Inflammatory macrophage treated with lipopolysaccharide for 1 hour (primary cell): ENCODE data around the gene TSPAN1.

Experiments
- DNase-seq, 2 donors: peaks; one replicate each; pipeline ENCODE4 v3.0.0-alpha.2; 2020 to 2022

TSPAN1 gene

DNA sequence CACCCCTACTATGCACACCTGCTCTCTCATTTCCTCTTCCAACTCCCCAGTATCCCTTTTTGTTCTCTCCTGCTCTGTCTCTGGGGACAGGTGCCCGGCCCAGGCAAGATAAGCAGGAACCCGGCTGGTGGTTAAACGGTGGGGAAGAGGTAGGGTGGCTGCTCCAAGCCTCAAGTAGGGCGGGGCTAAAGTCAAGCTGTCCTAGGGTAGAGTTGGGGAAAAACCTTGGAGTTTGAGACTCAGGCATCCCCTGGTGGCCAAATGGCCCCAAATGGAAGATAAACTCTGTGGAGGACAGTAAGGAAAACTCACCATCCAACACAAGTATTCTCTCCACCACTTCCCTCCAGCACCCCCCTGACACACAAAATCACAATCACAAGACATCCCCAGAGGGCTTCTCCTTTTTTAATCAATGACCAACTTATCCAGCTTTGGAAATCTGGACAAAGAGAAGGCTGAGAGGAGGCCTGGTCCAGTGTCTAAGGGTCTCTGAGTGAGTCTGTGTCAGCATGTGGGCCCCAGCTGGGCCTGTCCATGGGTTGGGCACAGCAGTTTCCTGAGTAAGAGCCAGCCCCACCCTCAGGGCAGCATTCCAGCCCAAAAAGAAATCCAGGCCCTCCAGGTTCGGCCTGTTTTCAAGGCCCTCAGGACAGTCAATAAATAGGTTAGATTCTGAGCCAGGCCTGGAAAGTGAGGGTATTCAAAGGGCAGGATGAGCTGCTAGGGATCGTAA is 13.6 kb downstream of the TSPAN1 start:
- no peak for DNase-seq

DNA sequence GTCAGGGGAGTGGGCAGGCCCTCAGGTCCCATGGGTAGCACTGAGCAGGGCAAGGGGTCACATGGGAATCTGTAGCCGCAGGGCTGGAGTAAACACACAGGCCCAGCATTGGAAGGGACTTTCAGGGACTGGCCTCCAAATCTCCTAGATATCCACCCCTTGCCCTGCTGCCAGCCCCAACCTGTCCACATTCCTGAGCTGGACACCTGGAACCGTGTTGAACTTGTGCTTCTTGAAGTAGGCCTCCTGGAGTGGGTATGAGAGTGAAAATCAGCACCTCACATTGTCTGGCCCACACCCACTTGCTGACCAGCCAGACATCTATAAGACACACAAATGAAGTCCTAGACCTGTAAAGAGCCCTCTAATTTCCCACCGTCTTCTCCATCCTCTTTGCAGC is 15.7 kb downstream of the TSPAN1 start:
- no peak for DNase-seq

DNA sequence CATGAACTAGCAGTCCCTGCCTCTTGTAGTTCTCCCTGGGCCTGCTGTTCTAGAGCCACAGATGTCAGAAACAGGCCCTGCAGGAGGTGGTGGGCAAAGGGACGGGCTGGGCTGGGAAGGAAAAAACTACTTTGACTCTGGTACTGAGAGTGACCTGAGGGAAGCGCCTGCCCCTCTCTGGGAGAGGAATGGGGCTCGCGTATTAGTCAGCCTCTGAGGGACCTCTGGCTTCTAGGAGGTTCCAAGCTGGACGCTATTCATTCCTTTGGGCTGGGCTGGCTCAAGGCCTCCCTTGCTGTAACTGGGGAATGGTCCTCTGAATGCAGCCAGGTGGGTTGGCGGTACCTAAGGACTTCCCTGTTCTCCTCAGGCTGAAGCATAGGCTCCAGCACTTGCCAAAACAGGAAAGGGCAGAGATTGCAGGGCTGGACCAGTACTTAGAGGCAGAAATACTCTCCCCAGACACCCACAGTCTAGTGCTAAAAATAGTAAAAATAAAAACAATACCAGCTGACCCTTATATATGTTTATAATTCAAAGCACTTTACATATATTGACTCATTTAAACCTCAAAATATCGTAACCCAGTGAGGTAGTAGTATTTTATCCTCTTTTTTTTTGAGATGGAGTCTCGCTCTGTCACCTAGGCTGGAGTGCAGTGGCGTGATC is 16.3 kb downstream of the TSPAN1 start:
- no peak for DNase-seq

DNA sequence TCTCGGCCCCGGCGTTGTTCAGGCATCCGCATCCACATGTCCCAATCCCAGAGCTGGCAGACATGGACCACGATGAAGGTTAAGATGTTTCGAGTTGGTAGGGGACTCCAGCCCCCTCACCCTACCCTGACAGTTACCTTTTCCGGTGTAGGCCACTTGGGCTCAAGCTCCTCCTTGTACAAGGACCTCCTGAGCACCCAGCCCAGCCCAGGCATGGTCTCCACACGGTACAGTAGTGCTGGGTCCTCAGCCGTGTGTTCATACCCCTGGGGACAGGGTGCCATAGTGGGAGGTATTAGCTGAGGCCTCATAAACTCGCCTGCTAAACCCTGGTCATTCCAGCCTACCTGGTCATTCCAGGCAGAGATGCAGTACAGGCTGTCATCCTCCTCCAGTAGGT is 17.3 kb downstream of the TSPAN1 start:
- DNase-seq = no peak

DNA sequence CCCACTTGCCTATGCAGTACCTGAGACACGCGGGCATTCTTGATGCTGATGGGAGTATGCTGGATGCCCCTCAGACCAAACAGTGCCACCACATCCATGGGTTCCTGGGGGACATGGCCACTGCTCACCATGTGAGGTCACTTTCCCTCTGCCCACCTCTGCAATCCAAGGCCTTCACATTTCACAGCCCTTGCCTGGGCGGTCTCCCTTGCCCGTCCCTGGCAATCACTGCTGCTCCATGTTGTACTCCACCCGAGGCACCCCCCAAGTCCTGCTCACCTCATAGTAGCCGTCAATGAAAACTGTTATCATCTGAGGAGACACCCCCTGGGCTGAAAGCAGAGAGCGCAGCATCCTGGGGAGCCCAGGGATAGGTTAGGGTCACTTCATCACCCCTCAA is 18.4 kb downstream of the TSPAN1 start:
- no peak for DNase-seq

DNA sequence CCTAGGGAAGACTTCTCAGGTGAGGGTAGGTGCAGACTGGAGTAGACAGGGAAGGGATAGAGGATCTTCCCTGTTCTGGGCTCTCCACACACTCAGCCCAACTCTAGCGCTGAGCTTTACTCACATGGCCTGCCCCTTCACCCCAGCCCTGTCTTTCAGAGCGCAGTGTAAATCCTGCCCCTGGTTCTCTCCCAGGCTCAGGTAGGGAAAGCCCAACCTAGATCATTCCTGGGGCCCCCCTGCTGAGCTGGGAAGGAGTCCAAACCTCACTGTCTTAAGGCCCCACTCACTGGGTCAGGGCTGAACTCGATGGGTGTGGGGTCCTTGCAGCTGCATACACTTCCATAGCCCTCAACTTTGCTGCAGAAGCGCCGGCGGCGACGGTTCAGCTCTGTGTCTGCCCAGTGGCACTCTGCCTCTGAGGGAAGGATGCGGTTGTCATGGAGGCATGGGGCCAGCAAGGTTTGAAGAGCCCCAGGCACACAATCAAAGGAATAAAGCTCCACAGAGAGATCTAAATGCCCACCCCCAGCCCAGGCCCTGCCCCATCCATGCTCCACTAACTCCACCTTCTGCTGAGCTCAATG is 19.2 kb downstream of the TSPAN1 start:
- no peak for DNase-seq

DNA sequence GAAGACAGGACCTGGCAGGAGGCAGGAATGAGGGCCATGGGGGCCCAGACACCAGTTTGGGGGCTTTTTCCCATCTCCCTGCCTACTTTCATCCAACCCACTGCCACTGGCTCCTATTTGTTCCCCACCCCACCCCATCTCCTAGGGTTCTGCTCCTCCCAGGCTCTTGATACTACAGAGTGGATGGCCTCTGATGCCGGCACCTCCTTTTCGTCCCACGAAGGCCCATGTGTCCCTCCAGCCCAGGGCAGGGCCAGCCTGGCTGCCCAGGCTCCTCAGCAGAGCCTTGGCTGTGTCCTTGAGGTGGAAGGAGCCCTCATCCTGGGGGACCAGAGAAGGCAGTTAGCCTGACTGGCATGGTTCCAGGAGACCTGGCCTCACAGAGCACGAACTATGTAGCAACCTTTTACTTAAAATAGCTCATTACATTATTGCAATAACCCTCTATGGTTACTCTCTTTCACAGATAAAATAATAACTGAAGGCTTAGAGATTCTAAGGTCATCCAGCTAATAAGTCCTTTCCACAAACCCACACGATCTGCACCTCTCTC is 19.8 kb downstream of the TSPAN1 start:
- no peak for DNase-seq

DNA sequence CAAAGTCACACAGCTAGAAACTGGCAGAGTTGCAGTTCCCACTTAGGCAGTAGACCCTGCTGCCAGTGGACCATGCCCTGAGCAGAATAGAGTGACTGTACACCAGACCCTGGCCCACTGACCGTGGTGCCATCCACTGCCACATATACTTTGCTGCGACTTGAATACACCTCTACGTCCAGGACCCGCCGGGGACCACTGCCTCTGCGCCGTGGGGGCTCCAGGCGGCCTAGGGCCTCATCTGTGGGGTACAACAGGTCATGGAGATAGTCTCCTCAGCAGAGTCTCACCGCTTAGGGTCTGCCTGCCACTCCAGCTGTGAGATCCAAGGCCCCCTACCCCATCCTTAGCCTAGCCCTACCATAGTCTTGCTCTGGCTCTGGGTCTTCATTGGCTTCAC is 21.7 kb downstream of the TSPAN1 start:
- DNase-seq = no peak

DNA sequence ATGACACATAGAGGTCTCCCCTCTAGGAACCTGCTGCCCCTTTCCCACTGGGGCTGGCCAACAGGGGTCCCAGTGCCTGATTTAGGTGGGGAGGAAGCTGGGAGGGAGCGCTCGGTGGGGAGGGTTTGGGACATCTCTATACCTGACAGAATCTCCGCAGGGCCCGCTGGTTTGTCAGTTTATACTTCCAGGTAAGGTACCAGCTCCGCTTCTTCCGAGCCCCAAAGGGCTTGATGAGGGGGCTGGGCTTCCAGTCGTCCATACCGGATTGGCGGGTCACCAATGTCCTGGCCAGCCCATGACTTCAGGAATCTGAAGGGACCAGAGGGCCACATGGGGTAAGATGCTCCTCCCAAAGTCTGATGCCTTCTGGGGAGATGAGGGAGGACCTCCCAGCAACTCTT is 22.7 kb downstream of the TSPAN1 start:
- no peak for DNase-seq

DNA sequence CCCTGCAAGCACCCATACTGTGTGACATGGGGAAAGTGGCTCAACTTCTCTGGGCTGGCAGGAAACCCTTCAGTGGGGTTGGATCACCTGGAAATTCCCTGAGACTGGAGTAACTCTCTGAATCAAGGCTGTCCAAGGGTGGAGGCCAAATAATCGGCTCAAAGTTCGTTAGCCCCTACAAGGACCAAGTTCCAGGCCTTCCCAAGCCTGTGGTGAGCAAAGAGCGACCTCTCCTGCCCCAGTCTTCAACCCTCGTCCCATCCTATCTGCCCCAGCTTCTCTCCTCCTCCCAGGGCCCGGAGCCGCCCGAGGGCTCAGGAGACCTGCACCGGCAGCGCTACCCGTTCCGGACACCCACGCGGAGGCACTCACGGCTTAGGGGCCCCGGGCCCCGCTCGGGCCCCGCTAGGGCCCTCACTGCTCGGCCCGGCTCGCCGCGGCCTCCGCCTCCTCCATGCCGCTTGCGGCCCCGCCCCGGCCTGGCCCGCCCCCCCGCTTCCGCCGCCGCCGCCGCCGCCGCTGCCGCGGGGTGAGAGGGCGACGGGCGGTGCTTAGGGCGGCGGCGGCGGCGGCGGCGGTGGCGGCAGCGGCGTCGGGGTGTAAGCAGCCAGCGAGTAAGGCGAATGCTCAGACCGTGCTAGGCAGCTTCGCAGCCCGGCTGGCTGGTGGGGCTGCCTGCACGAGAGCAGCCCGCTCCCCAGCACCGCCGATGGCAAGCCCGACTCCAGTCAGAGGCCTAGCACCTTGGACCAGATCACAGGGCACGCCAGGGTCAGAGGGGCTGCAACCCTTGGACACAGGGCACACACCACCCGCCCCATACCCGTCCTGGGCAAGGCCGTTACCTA is 23.3 kb downstream of the TSPAN1 start, which contains the start of gene POMGNT1:
Gene POMGNT1, minus strand, starts transcription at position 471 of the 848 bp plus-strand sequence. CDS start 613 bp downstream, outside the sequence.
- DNase-seq = peak; percentile 59 to 63

DNA sequence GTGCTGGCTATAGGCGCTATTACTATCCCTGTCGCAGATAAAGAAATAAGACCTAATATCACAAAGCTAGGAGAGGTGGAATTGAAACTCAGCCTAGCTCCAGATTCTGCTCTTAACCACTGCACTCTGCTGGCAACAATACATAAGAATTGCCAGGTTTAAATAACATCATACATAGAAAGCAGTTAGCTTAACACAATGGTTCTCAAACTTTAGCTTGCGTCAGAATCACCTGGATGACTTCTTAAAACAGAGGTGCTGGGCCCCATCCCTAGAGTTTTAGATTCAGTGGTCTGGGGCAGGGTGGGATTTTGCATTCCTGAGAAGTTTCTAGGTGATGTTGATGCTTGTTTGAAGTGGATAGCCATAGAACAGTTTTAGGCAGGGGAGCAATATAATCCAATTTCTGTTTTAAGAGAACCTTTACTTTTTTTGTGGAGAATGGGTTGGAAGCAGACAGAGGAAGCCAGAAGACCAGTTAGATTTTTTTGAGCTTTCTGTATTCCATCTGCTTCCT is 24.4 kb downstream of the TSPAN1 start:
- no peak for DNase-seq

DNA sequence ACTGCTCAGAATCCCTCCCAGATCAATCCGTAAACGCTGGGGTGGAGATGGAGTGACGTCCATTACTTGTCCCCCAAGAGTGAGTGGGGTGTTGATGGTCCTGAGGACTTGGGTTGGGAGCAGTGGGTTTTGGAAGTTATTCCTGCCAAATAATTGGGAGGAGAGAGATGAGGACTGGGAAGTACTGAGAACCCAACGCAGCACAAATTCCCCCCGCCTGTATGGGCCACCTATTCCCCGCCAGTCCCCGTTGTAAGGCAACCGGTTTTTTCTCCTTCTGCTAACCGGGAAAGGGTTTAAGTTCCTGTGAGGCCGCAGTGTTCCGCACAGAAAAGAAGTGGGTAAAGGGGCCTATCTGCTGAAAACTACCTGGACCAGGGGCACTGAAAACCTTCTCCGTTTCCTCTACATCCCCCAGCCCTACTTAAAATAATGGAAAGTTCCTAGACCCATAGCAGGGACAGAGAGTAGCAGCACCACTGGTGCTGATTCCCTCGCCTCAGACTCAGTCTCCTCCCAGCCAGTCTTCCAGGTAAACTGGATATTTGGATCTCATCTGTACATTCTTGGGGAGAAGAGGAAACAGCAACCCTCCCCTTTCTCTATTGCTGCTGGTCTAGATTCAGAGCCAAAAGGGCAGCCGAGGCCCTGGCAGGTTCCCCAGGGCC is 29.0 kb downstream of the TSPAN1 start:
- DNase-seq = no peak

DNA sequence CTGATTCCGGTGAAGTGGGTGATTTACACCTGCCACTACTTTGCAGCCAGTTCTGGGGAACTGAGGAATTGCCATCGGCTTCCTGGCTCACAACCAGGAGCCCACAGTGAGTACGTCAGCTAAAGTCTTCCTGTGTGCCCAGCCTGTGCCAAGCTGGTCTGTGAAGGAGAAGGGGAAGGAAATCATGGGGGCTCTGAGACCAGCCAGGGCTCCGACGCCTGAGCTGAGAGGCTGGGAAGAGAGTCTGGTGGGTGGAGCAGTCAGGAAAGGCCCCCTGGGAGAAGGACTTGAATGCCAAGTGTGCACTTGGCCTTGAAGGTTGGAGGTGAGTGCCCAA is 29.5 kb downstream of the TSPAN1 start:
- no peak for DNase-seq

DNA sequence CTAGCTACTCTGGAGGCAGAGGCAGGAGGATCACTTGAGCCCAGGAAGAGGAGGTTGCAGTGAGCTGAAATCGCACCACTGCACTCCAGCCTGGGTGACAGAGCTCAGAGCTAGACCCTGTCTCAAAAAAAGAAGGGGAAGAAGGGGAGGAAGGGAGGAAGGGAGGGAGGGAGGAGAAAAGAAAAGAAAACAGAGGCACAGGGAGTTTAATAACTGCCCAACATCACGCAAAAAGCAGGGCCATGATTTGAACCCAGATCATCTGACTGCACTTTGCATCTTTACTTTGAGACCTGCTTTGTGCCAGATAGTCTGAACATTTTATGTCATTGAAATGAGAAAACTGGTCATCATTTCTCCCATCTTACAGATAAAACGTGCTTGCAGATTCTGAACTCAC is 30.3 kb downstream of the TSPAN1 start:
- no peak for DNase-seq

DNA sequence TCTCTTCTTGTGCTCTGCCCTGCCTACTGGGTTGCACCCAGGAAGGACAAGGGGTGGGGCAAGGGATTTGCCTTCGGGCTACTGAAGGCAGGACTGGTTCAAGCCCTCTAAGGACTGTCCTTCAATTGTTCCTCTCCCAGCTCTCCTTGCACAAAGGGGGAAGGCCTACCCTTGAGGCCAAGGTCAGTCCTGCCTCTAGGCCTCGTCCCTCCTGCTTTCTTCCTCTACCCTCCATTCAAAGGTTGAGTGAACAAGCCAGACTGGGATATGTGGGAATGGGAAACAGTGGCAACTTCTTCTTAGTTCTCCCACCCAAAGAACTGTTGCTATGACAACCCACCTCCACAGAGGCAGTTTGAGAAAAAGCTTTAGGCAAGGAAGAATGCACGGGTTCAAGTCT is 30.9 kb downstream of the TSPAN1 start:
- DNase-seq = no peak

DNA sequence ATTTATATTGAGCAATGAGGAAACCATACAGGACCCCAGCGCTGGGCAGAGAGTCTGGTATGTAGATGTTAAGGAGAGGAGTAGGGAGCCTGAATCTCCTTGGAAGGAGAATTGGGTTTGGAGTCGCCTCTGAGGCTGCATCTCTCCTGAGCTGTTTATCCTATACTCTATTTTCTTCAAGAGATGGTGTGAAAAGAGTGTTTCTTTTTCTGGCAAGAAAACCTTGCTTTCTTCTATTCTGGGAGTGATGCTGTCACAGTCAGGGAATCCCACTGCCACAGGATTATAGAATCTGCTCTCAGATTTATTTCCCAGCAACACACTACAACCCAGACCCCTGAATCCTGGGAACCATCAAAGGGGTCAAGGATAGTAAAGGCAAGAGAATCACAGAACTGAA is 31.5 kb downstream of the TSPAN1 start:
- DNase-seq = no peak

DNA sequence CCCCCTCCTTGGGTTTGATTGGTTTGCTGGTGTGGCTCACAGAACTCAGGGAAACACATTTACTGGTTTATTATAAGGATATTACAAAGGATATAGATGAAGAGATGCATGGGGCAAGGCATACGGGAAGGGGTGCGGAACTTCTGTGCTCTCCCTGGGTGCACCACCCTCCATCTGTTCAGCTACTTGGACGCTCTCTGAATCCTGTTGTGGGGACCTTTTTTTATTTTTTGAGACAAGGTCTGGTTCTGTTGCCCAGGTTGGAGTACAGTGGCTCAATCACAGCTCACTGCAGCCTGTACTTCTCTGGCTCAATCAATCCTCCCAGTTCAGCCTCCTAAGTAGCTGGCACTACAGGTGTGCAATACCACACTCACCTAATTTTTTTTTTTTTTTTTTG is 35.7 kb downstream of the TSPAN1 start:
- DNase-seq = no peak

DNA sequence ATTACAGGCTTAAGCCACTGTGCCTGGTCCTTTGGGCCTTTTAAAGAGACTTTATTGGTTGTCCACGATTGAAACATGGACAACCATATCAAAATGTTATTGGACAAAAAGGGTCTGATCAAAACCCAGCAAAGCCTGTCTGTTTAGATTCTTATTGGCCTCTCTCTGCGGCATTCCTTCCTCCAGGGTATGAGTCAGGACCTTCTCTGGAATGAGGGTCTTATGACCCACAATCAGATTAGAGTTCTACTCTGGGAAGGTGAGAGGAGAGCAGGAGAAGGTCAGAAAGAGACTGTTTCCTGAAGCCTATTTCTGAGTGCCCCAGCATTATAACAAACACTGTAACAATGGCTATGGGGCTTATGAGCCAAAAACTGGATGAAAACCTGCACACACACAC is 36.2 kb downstream of the TSPAN1 start:
- no peak for DNase-seq

DNA sequence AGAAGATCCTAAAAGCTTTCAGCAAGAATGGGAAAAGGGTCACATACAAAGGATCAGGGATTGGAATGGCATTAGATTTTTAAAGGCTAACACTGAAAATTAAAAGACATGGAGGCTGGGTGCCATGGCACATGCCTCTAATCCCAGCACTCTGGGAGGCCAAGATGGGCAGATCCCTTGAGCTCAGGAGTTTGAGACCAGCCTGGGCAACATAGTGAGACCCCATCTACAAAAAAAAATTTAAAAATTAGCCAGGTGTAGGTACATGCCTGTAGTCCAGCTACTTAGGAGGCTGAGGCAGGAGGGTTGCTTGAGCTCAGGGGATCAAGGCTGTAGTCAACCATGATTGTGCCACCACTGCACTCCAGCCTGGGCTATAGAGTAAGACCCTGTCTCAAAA is 40.6 kb downstream of the TSPAN1 start:
- DNase-seq = no peak

DNA sequence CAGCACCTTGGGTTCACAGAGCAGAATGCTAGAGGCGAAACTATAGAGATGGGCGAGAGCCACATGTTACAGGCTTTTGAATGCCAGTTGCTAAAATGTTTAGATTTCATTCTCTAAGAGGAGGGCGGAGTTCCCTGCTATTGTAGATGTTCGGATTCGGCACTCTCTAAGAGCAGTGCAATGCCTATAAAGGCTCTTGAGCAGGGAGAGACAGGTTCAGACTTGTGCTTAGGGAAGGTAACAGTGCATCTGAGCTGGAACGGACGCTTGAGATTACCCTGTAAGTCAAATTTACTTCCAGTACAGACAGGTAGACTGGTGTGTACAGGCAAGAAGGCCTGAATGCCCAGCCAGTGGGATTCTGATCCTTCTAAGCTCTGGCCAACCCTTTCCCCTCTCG is 43.6 kb downstream of the TSPAN1 start:
- DNase-seq = no peak

DNA sequence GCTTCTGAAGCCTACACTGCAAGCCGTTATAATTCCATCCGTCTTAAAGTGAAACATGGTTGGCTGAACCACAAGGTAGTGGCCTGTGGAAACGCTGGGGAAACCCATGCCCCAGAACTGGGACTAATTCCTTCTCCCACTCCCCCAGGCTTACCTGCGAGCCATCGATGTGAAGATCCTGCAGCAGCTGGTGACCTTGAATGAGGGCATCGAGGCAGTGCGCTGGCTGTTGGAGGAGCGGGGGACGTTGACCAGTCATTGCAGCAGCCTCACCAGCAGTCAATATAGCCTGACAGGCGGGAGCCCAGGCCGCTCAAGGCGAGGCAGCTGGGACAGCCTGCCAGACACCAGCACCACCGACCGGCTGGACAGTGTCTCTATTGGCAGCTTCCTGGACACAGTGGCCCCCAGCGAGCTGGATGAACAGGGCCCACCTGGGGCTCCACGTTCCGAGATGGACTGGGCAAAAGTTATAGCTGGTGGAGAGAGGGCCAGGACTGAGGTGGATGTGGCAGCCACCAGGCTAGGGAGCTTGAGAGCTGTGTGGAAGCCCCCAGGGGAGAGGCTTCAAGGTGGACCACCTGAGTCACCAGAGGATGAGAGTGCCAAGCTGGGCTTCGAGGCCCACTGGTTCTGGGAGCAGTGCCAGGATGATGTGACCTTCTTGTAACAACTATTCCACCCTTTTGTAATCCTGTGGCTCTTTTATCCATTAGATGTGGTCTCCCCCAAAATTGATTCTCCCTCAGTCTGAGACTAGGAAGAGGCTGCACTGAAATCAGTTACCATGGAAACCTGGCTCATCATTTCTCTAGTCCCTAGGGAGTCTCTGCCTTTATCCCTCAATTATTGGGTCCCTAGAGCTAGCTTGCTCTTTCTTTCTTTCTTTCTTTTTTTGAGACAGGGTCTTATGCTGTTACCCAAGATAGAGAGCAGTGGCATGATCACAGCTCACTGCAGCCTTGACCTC is 44.9 kb downstream of the TSPAN1 start:
- DNase-seq = no peak
